Endothelial cell of umbilical vein (primary cell): ENCODE measurements around the gene BMPR1A. TPM values are rescaled to one million over a fixed set of nuclear protein-coding genes. Genes with fewer than 3 reads are reported as not detected.
A peak's percentile ranks its signal among the peaks of the same experiment; 100 is the strongest.

Experiments
- BruUV-seq: library from RNA; stranded (reverse); fragments of 400-500 nt; replicated peaks from 2 replicates; lab custom pipeline; 2021; lab: Mats Ljungman, UMichigan
- CTCF ChIA-PET: fragments of 300-600, 350-600 bp; sonication (Branson Sonifier 250); formaldehyde crosslinking; loops from one replicate; lab custom pipeline; 2021; ENCODE audit warnings: antibody characterized with exemption, inconsistent platforms; lab: Charles Lee
- POLR2A ChIA-PET: fragments of 300-600, 350-600 bp; sonication (Branson Sonifier 250); formaldehyde crosslinking; loops from one replicate; lab custom pipeline; 2021; ENCODE audit warnings: antibody characterized with exemption, inconsistent platforms; lab: Charles Lee
- DNase-seq: peaks from one replicate; pipeline ENCODE4 v3.0.0-alpha.2; 2011; ENCODE audit warnings: low read depth, low spot score
- FAIRE-seq: peaks from 2 replicates; lab custom pipeline; 2011; peaks lifted over from hg19 to GRCh38; lab: Jason Lieb, UNC
- H2AFZ ChIP-seq: 2 replicates; pipeline ENCODE4 v1.6.0; 2012; ENCODE audit warnings: low read depth, low read length, control low read depth, inconsistent platforms
- H3K27ac ChIP-seq: 2 replicates; pipeline ENCODE4 v1.5.1; 2011; ENCODE audit warnings: low read depth, mild to moderate bottlenecking, control low read depth, low read length, moderate library complexity; ENCODE audit not compliant: insufficient read depth
- H3K27me3 ChIP-seq, 2 experiments: 2 replicates each; pipeline versions ENCODE4 v1.6.0 to v1.6.1; 2011; ENCODE audit warnings: low read length in 2 of 2, mixed read lengths in 1 of 2; ENCODE audit not compliant: control insufficient read depth in 2 of 2, insufficient read depth in 2 of 2
- H3K36me3 ChIP-seq, 2 experiments: 2 replicates in 1 of 2; 3 replicates in 1 of 2; pipeline ENCODE4 v1.5.1; 2011; ENCODE audit warnings: low read length in 2 of 2, mild to moderate bottlenecking in 1 of 2, moderate library complexity in 1 of 2; ENCODE audit not compliant: control insufficient read depth in 2 of 2, insufficient read depth in 2 of 2; ENCODE audit errors: extremely low read depth in 1 of 2
- H3K4me1 ChIP-seq: 3 replicates; pipeline ENCODE4 v1.5.1; 2011; ENCODE audit warnings: mild to moderate bottlenecking, low read length; ENCODE audit not compliant: control insufficient read depth, insufficient read depth; ENCODE audit errors: extremely low read depth
- H3K4me2 ChIP-seq: 2 replicates; pipeline ENCODE4 v1.6.1; 2011; ENCODE audit warnings: low read length, control low read depth, mixed read lengths; ENCODE audit not compliant: insufficient read depth
- H3K4me3 ChIP-seq, 3 experiments: fragments of 200-600 bp in 1 of 3; sonication (generic), shearing (Covaris generic) in 1 of 3; replicated peaks in 1 of 3; 2 replicates each; pipeline ENCODE4 v1.5.1; 2011 to 2016; ENCODE audit warnings: control low read depth in 3 of 3, low read length in 3 of 3, mild to moderate bottlenecking in 2 of 3, inconsistent platforms in 1 of 3, low read depth in 1 of 3, moderate library complexity in 1 of 3; ENCODE audit not compliant: insufficient read depth in 1 of 3
- H3K79me2 ChIP-seq: 2 replicates; pipeline ENCODE4 v1.6.0; 2012; ENCODE audit warnings: low read length, inconsistent platforms; ENCODE audit not compliant: control insufficient read depth, insufficient read depth
- H3K9ac ChIP-seq: replicated peaks from 2 replicates; pipeline ENCODE3; 2011; ENCODE audit warnings: low read length, control low read depth; ENCODE audit not compliant: insufficient read depth; ENCODE audit errors: extremely low read depth
- H3K9me1 ChIP-seq: replicated peaks from 3 replicates; pipeline ENCODE4 v1.6.0; 2011; ENCODE audit warnings: mild to moderate bottlenecking, low read length; ENCODE audit not compliant: control insufficient read depth, insufficient read depth; ENCODE audit errors: extremely low read depth
- H3K9me3 ChIP-seq: replicated peaks from 2 replicates; pipeline ENCODE4 v1.5.1; 2012; ENCODE audit warnings: low read length, inconsistent platforms; ENCODE audit not compliant: control insufficient read depth, insufficient read depth
- H4K20me1 ChIP-seq: replicated peaks from 2 replicates; pipeline ENCODE3; 2011; ENCODE audit warnings: mild to moderate bottlenecking, low read length; ENCODE audit not compliant: control insufficient read depth, insufficient read depth; ENCODE audit errors: extremely low read depth
- CTCF ChIP-seq, 2 donors: IDR thresholded peaks; 1 replicate in 1 of 2; 2 replicates in 1 of 2; pipeline ENCODE4 v1.5.1; 2011; ENCODE audit warnings: low read length in 2 of 2, mild to moderate bottlenecking in 2 of 2, moderate library complexity in 2 of 2, control low read depth in 1 of 2, inconsistent platforms in 1 of 2, low read depth in 1 of 2; ENCODE audit not compliant: insufficient read depth in 1 of 2; ENCODE audit errors: extremely low read depth in 1 of 2
- EZH2 ChIP-seq: IDR thresholded peaks from 2 replicates; pipeline ENCODE4 v1.6.1; 2012; ENCODE audit warnings: borderline replicate concordance, low read depth, mild to moderate bottlenecking, moderate library complexity, low read length, inconsistent platforms; ENCODE audit not compliant: severe bottlenecking
- FOS ChIP-seq: IDR thresholded peaks from 2 replicates; pipeline ENCODE4 v1.6.1; 2011; ENCODE audit warnings: mild to moderate bottlenecking, low read length, moderate library complexity, borderline replicate concordance; ENCODE audit not compliant: insufficient read depth
- GATA2 ChIP-seq: IDR thresholded peaks from 2 replicates; pipeline ENCODE4 v1.7.0; 2011; ENCODE audit warnings: low read depth, mild to moderate bottlenecking, moderate library complexity, mixed read lengths, low read length; ENCODE audit not compliant: insufficient read length, insufficient read depth
- JUN ChIP-seq: IDR thresholded peaks from 2 replicates; pipeline ENCODE4 v1.6.1; 2011; ENCODE audit warnings: borderline replicate concordance, low read depth; ENCODE audit not compliant: insufficient read length, insufficient read depth
- MAX ChIP-seq: IDR thresholded peaks from 2 replicates; pipeline ENCODE4 v1.6.1; 2011; ENCODE audit not compliant: insufficient read depth, insufficient read length
- MYC ChIP-seq: IDR thresholded peaks from one replicate; pipeline ENCODE4 v1.6.1; 2011; ENCODE audit warnings: mild to moderate bottlenecking, low read depth, low read length
- POLR2A ChIP-seq: IDR thresholded peaks from 2 replicates; pipeline ENCODE4 v1.6.1; 2012; ENCODE audit warnings: low read depth, mild to moderate bottlenecking, control low read depth, low read length
- POLR2AphosphoS5 ChIP-seq: IDR thresholded peaks from 2 replicates; pipeline ENCODE4 v1.6.1; 2012; ENCODE audit warnings: low read depth, mild to moderate bottlenecking, control low read depth, low read length, moderate library complexity; ENCODE audit not compliant: insufficient read depth
- dilution Hi-C: fragments of 300-500 bp; cut with MboI; formaldehyde crosslinking; loops from one replicate; pipeline ENCODE4 v1.15.0; 2019; ENCODE audit warnings: low sequenced_read_pairs; ENCODE audit not compliant: extremely low pct_ligation_motif_present
- intact Hi-C: fragments of 100-400 bp; cut with micrococcal nuclease; formaldehyde crosslinking; loops from one replicate; pipeline ENCODE4 v1.10.0; 2022
- polyA plus RNA-seq, 4 experiments: library from polyadenylated mRNA; depleted of rRNA in 3 of 4; stranded (reverse) in 3 of 4; unstranded in 1 of 4; fragments of >200 nt; gene quantifications; 2 replicates each; pipeline versions ENCODE4 v1.2.1 to v1.2.3, GENCODE V29; 2011 to 2012; ENCODE audit warnings: missing spikeins in 1 of 4
- total RNA-seq: library from RNA; stranded (reverse); gene quantifications from 2 replicates; pipeline ENCODE4 v1.2.3, GENCODE V29; 2021

BMPR1A gene
- total and polyA plus RNA-seq, 2 donors (not counting 3 experiments of a cell fraction or from before 2014, with no cell fraction given), result not detected

- peaks cover 55% of the 10 kb centered on the region for H3K4me1 ChIP-seq
- no peaks in the 10 kb centered on the region for H3K36me3 ChIP-seq
- no peaks in the 10 kb centered on the region for H3K9me3 ChIP-seq
- BruUV-seq, result no TSS peak
- H3K9me1 ChIP-seq, result no peaks in the 10 kb centered on the region
- H3K27me3 ChIP-seq, result no peaks in the 10 kb centered on the region
- H3K27ac ChIP-seq, result peak within 1 kb of the TSS; percentile 16
- H4K20me1 ChIP-seq, result no peaks in the 10 kb centered on the region
- dilution Hi-C loops, result no loop called here
- no peaks in the 10 kb centered on the region for H3K79me2 ChIP-seq
- H3K9ac ChIP-seq, result no peak within 1 kb of the TSS
- peak within 1 kb of the TSS; percentile 49 for H3K4me2 ChIP-seq
- CTCF ChIA-PET, result interaction anchor here (1.6 to 8.5 kb wide), 5 partner anchors 8 to 275 kb away, joined by 4 to 189 read pairs (median 23); partner anchors contain the start of genes MMRN2 and SNCG
- FAIRE-seq, result no peak
- DNase-seq, result peak; percentile 16
- peak within 1 kb of the TSS; percentile 56 for H2AFZ ChIP-seq
- POLR2A ChIA-PET, result interaction anchor here (0.5 to 2.0 kb wide), 2 partner anchors 11 to 77 kb away, joined by 4 to 11 read pairs; partner anchors contain the start of genes MMRN2 and SNCG
- intact Hi-C loops, result loop anchor here (2.0 kb wide), 1 partner anchor 116 kb away; no protein-coding TSS in a partner anchor
- peak within 1 kb of the TSS in 1 of 3 experiments; percentile 11 for H3K4me3 ChIP-seq
- TF ChIP-seq GATA2 (no peak), MAX (no peak), POLR2AphosphoS5 (no peak), MYC (no peak), JUN (no peak), EZH2 (no peak), CTCF (IDR thresholded peaks at IDR 0.05; ENCODE audit: extremely low read depth in 1 of 2, insufficient read depth in 1 of 2, low read depth in 1 of 2, low read length in 2 of 2) (no peak), FOS (no peak), POLR2A (no peak)
Observed at GRCh38 chr10:86968271-86968993, 212.0 kb downstream of the BMPR1A start, which contains the start of gene ADIRF. Gene ADIRF (plus strand): TSS chr10:86968482. CDS start chr10:86968545, 63 bp downstream.
